Nephron (organoid): ENCODE data around the gene LURAP1L.

Experiments
- H3K27ac Mint-ChIP-seq, 3 experiments: 2 replicates each; pipeline ENCODE4 v1.8.0; 2020; ENCODE audit warnings: mixed read lengths in 3 of 3, mild to moderate bottlenecking in 2 of 3, moderate library complexity in 1 of 3
- H3K27me3 Mint-ChIP-seq: 2 replicates; pipeline ENCODE4 v1.8.0; 2021; ENCODE audit warnings: low read depth, mild to moderate bottlenecking, moderate library complexity, mixed read lengths
- H3K36me3 Mint-ChIP-seq: 2 replicates; pipeline ENCODE4 v1.8.0; 2020; ENCODE audit warnings: low read depth, mixed read lengths
- H3K4me1 Mint-ChIP-seq: 2 replicates; pipeline ENCODE4 v1.8.0; 2020; ENCODE audit warnings: mixed read lengths
- H3K4me3 Mint-ChIP-seq, 3 experiments: 2 replicates each; pipeline ENCODE4 v1.8.0; 2020; ENCODE audit warnings: mild to moderate bottlenecking in 3 of 3, mixed read lengths in 3 of 3, moderate library complexity in 2 of 3
- H3K9me3 Mint-ChIP-seq: 2 replicates; pipeline ENCODE4 v1.8.0; 2020; ENCODE audit warnings: mixed read lengths
- TF ChIP-seq, protein P1 (sequence below), 3 experiments: fragments of 200-600 bp; sonication (generic); IDR thresholded peaks; one replicate each; pipeline ENCODE4 v1.5.0; 2021; ENCODE audit warnings: antibody characterized with exemption in 3 of 3; ENCODE audit not compliant: unreplicated experiment in 3 of 3

The LURAP1L gene

DNA sequence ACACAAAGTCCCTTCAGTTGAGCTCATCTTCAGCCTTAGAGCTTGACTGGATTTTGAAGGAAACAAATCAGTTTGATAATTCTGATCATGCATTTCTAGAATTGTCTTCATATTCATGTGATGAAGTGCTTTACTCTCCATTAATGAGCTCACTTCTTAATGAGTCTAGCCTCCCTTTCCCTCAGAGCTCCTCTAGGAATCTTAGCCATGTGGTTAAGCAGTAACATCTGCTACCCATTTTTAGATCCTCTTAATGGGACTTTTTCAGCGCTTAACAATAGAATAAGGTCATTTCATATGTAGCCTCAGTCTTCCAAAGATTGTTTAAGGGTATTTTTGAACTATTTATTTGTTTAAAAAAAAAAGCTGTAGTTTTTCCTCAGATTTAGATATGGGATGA is 36.9 kb upstream of the LURAP1L start:
- Mint-ChIP-seq H3K9me3 (peaks cover 15% of the 10 kb centered on the region), H3K4me3 (no peak overlapping the region), H3K4me1 (peaks cover 6% of the 10 kb centered on the region), H3K27me3 (no peaks in the 10 kb centered on the region), H3K36me3 (no peaks in the 10 kb centered on the region), H3K27ac (peak overlapping the region; percentile 12 to 67 (median 24))
- TF ChIP-seq, protein P1, sequence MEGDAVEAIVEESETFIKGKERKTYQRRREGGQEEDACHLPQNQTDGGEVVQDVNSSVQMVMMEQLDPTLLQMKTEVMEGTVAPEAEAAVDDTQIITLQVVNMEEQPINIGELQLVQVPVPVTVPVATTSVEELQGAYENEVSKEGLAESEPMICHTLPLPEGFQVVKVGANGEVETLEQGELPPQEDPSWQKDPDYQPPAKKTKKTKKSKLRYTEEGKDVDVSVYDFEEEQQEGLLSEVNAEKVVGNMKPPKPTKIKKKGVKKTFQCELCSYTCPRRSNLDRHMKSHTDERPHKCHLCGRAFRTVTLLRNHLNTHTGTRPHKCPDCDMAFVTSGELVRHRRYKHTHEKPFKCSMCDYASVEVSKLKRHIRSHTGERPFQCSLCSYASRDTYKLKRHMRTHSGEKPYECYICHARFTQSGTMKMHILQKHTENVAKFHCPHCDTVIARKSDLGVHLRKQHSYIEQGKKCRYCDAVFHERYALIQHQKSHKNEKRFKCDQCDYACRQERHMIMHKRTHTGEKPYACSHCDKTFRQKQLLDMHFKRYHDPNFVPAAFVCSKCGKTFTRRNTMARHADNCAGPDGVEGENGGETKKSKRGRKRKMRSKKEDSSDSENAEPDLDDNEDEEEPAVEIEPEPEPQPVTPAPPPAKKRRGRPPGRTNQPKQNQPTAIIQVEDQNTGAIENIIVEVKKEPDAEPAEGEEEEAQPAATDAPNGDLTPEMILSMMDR (IDR thresholded peaks at IDR 0.05; ENCODE audit: unreplicated experiment in 3 of 3) = no peak

- Mint-ChIP-seq H3K4me3 (no peak overlapping the region), H3K27me3 (no peaks in the 10 kb centered on the region)
Measured at GRCh38 chr9:12739014-12739652, 35.7 kb upstream of the LURAP1L start.

DNA sequence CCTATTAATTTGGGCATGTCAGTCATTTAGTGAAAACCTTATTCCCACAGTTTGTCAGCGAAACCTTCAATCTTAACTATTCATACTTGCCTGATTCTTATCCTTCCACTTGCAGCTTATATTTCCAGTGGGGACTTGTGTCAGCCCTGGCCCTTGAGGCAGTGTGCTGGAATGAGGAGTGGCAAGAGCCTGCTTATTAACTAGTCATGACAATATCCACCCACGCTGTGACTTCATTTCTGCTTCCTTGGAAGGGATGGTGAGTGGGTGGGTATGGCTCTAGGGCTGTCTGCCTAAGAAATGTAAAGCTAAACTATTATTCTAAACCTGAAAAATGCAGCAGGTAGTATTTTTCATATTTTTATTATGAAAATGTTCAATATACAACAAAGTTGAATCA is 34.0 kb upstream of the LURAP1L start:
- peaks cover 24% of the 10 kb centered on the region for H3K9me3 Mint-ChIP-seq
- H3K36me3 Mint-ChIP-seq = no peaks in the 10 kb centered on the region
- H3K27me3 Mint-ChIP-seq = no peaks in the 10 kb centered on the region
- no peak overlapping the region for H3K4me3 Mint-ChIP-seq
- H3K4me1 Mint-ChIP-seq = peaks cover 6% of the 10 kb centered on the region
- H3K27ac Mint-ChIP-seq = no peak overlapping the region
- TF ChIP-seq, protein P1 (IDR thresholded peaks at IDR 0.05; ENCODE audit: unreplicated experiment in 3 of 3) = no peak

More at GRCh38 chr9:12739014-12739652, 35.7 kb upstream of the LURAP1L start:
- Mint-ChIP-seq H3K36me3 (no peaks in the 10 kb centered on the region), H3K27ac (peak overlapping the region in 1 of 3 experiments; percentile 67), H3K4me1 (peaks cover 6% of the 10 kb centered on the region), H3K9me3 (peaks cover 22% of the 10 kb centered on the region)
- TF ChIP-seq, protein P1 (IDR thresholded peaks at IDR 0.05; ENCODE audit: unreplicated experiment in 3 of 3) = no peak

GRCh38 chr9:12748016-12748415 is 26.8 kb upstream of the LURAP1L start:
- no peaks in the 10 kb centered on the region for H3K27me3 Mint-ChIP-seq
- H3K9me3 Mint-ChIP-seq = peaks cover 23% of the 10 kb centered on the region

DNA sequence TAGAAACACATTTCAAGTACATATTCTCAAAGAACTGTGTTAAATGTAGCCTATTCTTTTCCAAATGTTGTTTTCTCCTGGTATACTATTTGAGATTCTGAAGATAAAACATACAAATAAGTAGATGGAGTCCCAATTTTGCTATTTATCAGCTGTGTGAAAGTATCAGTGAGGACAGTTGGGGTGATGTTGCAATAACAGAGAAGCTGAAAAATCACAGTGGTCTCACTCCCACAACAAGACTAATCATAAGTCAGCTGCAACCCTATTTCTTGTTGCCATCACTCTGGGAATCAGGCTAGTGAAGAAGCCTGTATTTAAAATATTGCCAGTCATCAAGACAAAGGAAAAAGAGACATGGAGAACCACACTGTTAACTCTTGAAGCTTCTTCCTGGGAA is 25.9 kb upstream of the LURAP1L start:
- H3K9me3 Mint-ChIP-seq = peaks cover 23% of the 10 kb centered on the region
- TF ChIP-seq, protein P1 (IDR thresholded peaks at IDR 0.05; ENCODE audit: unreplicated experiment in 3 of 3) = no peak
- H3K36me3 Mint-ChIP-seq = no peaks in the 10 kb centered on the region
- H3K4me1 Mint-ChIP-seq = no peaks in the 10 kb centered on the region
- no peaks in the 10 kb centered on the region for H3K27me3 Mint-ChIP-seq
- no peak overlapping the region for H3K27ac Mint-ChIP-seq
- H3K4me3 Mint-ChIP-seq = no peak overlapping the region

More at GRCh38 chr9:12748016-12748415, 26.8 kb upstream of the LURAP1L start:
- Mint-ChIP-seq H3K27ac (no peak overlapping the region), H3K4me3 (no peak overlapping the region), H3K4me1 (no peaks in the 10 kb centered on the region), H3K36me3 (no peaks in the 10 kb centered on the region)
- TF ChIP-seq, protein P1 (IDR thresholded peaks at IDR 0.05; ENCODE audit: unreplicated experiment in 3 of 3) = no peak

DNA sequence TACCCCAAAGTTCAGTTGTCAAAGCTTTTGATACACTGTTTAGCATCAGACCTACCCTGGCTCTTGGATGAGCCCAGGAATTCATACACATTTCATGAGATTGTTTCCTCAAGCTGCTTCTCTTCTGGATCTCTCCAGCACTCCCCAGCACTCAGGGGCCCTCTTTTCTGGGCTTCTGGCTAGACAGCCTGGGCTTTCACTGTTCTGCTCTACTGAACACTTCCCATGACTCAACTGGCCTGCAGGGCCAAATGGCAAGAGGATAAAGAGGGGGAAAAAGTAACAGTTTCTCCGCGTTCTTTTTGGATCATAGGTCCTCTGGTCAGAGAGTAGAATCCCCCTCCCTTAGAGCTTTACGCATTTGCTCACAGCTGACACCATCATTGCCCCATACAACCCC is 20.9 kb upstream of the LURAP1L start:
- TF ChIP-seq, protein P1 (IDR thresholded peaks at IDR 0.05; ENCODE audit: unreplicated experiment in 3 of 3) = no peak
- Mint-ChIP-seq H3K36me3 (no peaks in the 10 kb centered on the region), H3K4me1 (no peaks in the 10 kb centered on the region), H3K9me3 (peaks cover 6% of the 10 kb centered on the region), H3K27me3 (no peaks in the 10 kb centered on the region), H3K27ac (no peak overlapping the region), H3K4me3 (no peak overlapping the region)
